HFFc6 (cell line): ENCODE data around the gene ERAS. TPM values are rescaled to one million over a fixed set of nuclear protein-coding genes. Genes with fewer than 3 reads are reported as not detected.
"Not testable (repeated sequence)": the region's sequence is repeated elsewhere in the genome, so short reads cannot be mapped to it uniquely, and the experiment has no call there.

Experiments used
- DNase-seq: peaks from one replicate; pipeline ENCODE4 v3.0.0-alpha.2; 2018
- H3K27ac Mint-ChIP-seq: 2 replicates; pipeline ENCODE4 v1.8.0; 2020; ENCODE audit warnings: mild to moderate bottlenecking, mixed read lengths
- H3K27me3 Mint-ChIP-seq: 2 replicates; pipeline ENCODE4 v1.8.0; 2021; ENCODE audit warnings: mild to moderate bottlenecking, moderate library complexity, mixed read lengths; ENCODE audit not compliant: insufficient read depth
- H3K36me3 Mint-ChIP-seq: 2 replicates; pipeline ENCODE4 v1.8.0; 2021; ENCODE audit warnings: low read depth, mixed read lengths
- H3K4me1 Mint-ChIP-seq: 2 replicates; pipeline ENCODE4 v1.8.0; 2020; ENCODE audit warnings: low read depth, mixed read lengths
- H3K4me3 Mint-ChIP-seq: 2 replicates; pipeline ENCODE4 v1.8.0; 2020; ENCODE audit warnings: mild to moderate bottlenecking, moderate library complexity, mixed read lengths
- H3K9me3 Mint-ChIP-seq: 2 replicates; pipeline ENCODE4 v1.8.0; 2020; ENCODE audit warnings: mild to moderate bottlenecking, mixed read lengths
- total RNA-seq, 6 experiments: library from RNA; stranded (reverse); fragmentation: NEBNext Ultra II Directional; extraction: Animal tissue kit (Norgen Biotek cat#: 25700); gene quantifications; 2 replicates in 1 of 6; 3 replicates in 5 of 6; pipeline ENCODE4 v1.2.3, GENCODE V29; 2021
- TF ChIP-seq, protein P1 (sequence below): fragments of 200-600 bp; sonication (generic); IDR thresholded peaks from 2 replicates; pipeline ENCODE4 v1.5.0; 2021; ENCODE audit warnings: antibody characterized with exemption, mild to moderate bottlenecking

Gene ERAS
- total RNA-seq, 6 experiments from 2014 or later: not detected

GRCh38 chrX:48854898-48855297 is 28.6 kb downstream of the ERAS start:
- Mint-ChIP-seq H3K27ac (no peak overlapping the region), H3K4me3 (no peak overlapping the region), H3K4me1 (peaks cover 6% of the 10 kb centered on the region; the same call in 1 of the 2 replicates), H3K27me3 (peaks cover 24% of the 10 kb centered on the region), H3K36me3 (no peaks in the 10 kb centered on the region; the same call in 1 of the 2 replicates), H3K9me3 (no peaks in the 10 kb centered on the region)
- no peak for DNase-seq
- TF ChIP-seq, protein P1, sequence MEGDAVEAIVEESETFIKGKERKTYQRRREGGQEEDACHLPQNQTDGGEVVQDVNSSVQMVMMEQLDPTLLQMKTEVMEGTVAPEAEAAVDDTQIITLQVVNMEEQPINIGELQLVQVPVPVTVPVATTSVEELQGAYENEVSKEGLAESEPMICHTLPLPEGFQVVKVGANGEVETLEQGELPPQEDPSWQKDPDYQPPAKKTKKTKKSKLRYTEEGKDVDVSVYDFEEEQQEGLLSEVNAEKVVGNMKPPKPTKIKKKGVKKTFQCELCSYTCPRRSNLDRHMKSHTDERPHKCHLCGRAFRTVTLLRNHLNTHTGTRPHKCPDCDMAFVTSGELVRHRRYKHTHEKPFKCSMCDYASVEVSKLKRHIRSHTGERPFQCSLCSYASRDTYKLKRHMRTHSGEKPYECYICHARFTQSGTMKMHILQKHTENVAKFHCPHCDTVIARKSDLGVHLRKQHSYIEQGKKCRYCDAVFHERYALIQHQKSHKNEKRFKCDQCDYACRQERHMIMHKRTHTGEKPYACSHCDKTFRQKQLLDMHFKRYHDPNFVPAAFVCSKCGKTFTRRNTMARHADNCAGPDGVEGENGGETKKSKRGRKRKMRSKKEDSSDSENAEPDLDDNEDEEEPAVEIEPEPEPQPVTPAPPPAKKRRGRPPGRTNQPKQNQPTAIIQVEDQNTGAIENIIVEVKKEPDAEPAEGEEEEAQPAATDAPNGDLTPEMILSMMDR: peak; percentile 35; the same call in 1 of the 2 replicates

DNA sequence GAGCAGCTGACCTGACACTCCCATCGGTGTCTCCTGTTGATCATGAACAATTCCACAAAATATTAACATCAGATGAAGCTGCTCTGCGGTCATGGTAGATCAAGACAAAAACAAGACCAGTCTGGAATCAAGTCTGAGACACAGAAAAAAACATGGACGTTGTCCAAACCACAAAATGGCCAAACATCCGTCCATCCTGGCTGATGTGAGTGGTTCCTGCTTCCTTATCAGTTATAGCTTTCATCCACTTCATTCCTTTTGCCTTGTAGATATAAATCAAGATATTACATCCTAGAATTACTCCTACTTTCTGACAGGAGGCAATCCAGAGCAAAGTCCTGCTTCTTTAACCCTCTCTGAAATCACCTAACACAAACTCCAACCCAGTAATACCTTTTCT is 37.9 kb downstream of the ERAS start:
- Mint-ChIP-seq H3K27ac (no peak overlapping the region), H3K36me3 (no peaks in the 10 kb centered on the region), H3K4me1 (peaks cover 19% of the 10 kb centered on the region), H3K9me3 (no peaks in the 10 kb centered on the region), H3K27me3 (peaks cover 15% of the 10 kb centered on the region), H3K4me3 (no peak overlapping the region)
- TF ChIP-seq, protein P1: no peak
- peak; percentile 13 for DNase-seq

- H3K27ac Mint-ChIP-seq, H3K4me3 Mint-ChIP-seq, H3K36me3 Mint-ChIP-seq, H3K9me3 Mint-ChIP-seq, DNase-seq: not testable (repeated sequence)
- H3K4me1 Mint-ChIP-seq: peaks cover 11% of the 10 kb centered on the region
- H3K27me3 Mint-ChIP-seq: peaks cover 16% of the 10 kb centered on the region
Measured at GRCh38 chrX:48872017-48872416, 45.7 kb downstream of the ERAS start.

- H3K27me3 Mint-ChIP-seq: peaks cover 16% of the 10 kb centered on the region; the same call in 1 of the 2 replicates
- not testable (repeated sequence) for DNase-seq, H3K4me3 Mint-ChIP-seq, H3K36me3 Mint-ChIP-seq, H3K4me1 Mint-ChIP-seq, H3K27ac Mint-ChIP-seq, H3K9me3 Mint-ChIP-seq
Measured at GRCh38 chrX:48876944-48877343, 50.6 kb downstream of the ERAS start.

Other genes starting within 250 kb of the ERAS start
- 10 to 100 TPM; 64.3 to 87.2 (median 71.8) TPM for gene WDR13, start 229.0 kb upstream of the ERAS start, total RNA-seq
- gene WAS, start 142.7 kb upstream of the ERAS start, total RNA-seq: under 1 TPM in 1 of 6 experiments, not detected in 5; 0.69 TPM
- gene SUV39H1, start 129.8 kb upstream of the ERAS start, total RNA-seq: 10 to 100 TPM in 4 of 6 experiments, 1 to 10 TPM in 2; 6.9 to 12.0 (median 11.4) TPM
- gene GLOD5, start 64.8 kb upstream of the ERAS start, total RNA-seq: not detected
- gene GATA1, start 39.9 kb upstream of the ERAS start, total RNA-seq: not detected
- 10 to 100 TPM; 22.4 to 30.8 (median 27.1) TPM for gene HDAC6, start 24.4 kb upstream of the ERAS start, total RNA-seq
- gene PCSK1N, start 9.1 kb downstream of the ERAS start, total RNA-seq: not detected
- 10 to 100 TPM; 53.0 to 65.2 (median 61.6) TPM for gene TIMM17B, start 71.3 kb downstream of the ERAS start, total RNA-seq
- gene PQBP1, start 71.4 kb downstream of the ERAS start, total RNA-seq: 10 to 100 TPM; 66.3 to 82.1 (median 71.1) TPM
- gene SLC35A2, start 85.1 kb downstream of the ERAS start, total RNA-seq: 10 to 100 TPM; 45.0 to 53.7 (median 47.0) TPM
- gene PIM2, start 92.5 kb downstream of the ERAS start, total RNA-seq: 1 to 10 TPM; 5.8 to 7.5 (median 6.5) TPM
- gene OTUD5, start 131.1 kb downstream of the ERAS start, total RNA-seq: 10 to 100 TPM; 47.6 to 55.0 (median 52.7) TPM
- gene KCND1, start 145.3 kb downstream of the ERAS start, total RNA-seq: 1 to 10 TPM; 3.0 to 6.2 (median 5.4) TPM
- 10 to 100 TPM; 23.2 to 32.1 (median 27.5) TPM for gene GRIPAP1, start 175.8 kb downstream of the ERAS start, total RNA-seq
- 10 to 100 TPM; 76.6 to 89.1 (median 83.9) TPM for gene TFE3, start 216.8 kb downstream of the ERAS start, total RNA-seq
- under 1 TPM in 4 of 6 experiments, not detected in 2; 0.05 to 0.62 (median 0.24) TPM for gene CCDC120, start 232.5 kb downstream of the ERAS start, total RNA-seq
- gene PRAF2, start 247.5 kb downstream of the ERAS start, total RNA-seq: 100 to 1,000 TPM in 1 of 6 experiments, 10 to 100 TPM in 5; 68.0 to 100 (median 76.7) TPM